M059J (cell line): ENCODE results near the gene TOM1L2. TPM values are rescaled to one million over a fixed set of nuclear protein-coding genes. Genes with fewer than 3 reads are reported as not detected.
A peak's percentile ranks its signal among the peaks of the same experiment; 100 is the strongest.

Experiments used
- DNase-seq: peaks from one replicate; pipeline ENCODE4 v3.0.0-alpha.2; 2012; ENCODE audit warnings: low read depth
- total RNA-seq: library from RNA; depleted of rRNA; stranded (reverse); fragments of >200 nt; shearing (Covaris generic); gene quantifications from 2 replicates; pipeline ENCODE4 v1.2.3, GENCODE V29; 2014

Gene TOM1L2
- total RNA-seq, 1 experiment from 2014 or later = 38.3 TPM

GRCh38 chr17:17994271-17995069 lies 22.3 kb upstream of the TOM1L2 start:
- peak; percentile 17 for DNase-seq

GRCh38 chr17:17993852-17994251 lies 21.7 kb upstream of the TOM1L2 start:
- no peak for DNase-seq

GRCh38 chr17:17993366-17993765 lies 21.2 kb upstream of the TOM1L2 start:
- no peak for DNase-seq

GRCh38 chr17:17990282-17990681 lies 18.1 kb upstream of the TOM1L2 start:
- peak; percentile 96 for DNase-seq

- no peak for DNase-seq
Observed at GRCh38 chr17:17989618-17990017, 17.4 kb upstream of the TOM1L2 start.

- DNase-seq = no peak
Observed at GRCh38 chr17:17989081-17989480, 16.9 kb upstream of the TOM1L2 start.

- no peak for DNase-seq
Observed at GRCh38 chr17:17988427-17988945, 16.3 kb upstream of the TOM1L2 start.

- no peak for DNase-seq
Observed at GRCh38 chr17:17987901-17988300, 15.7 kb upstream of the TOM1L2 start.

GRCh38 chr17:17987187-17987896 lies 15.1 kb upstream of the TOM1L2 start:
- no peak for DNase-seq

GRCh38 chr17:17985555-17985954 lies 13.4 kb upstream of the TOM1L2 start:
- DNase-seq = peak; percentile 25

- no peak for DNase-seq
Observed at GRCh38 chr17:17985153-17985552, 13.0 kb upstream of the TOM1L2 start.

GRCh38 chr17:17983776-17984175 lies 11.6 kb upstream of the TOM1L2 start:
- no peak for DNase-seq

- DNase-seq = no peak
Observed at GRCh38 chr17:17983376-17983775, 11.2 kb upstream of the TOM1L2 start.

- no peak for DNase-seq
Observed at GRCh38 chr17:17982801-17983200, 10.6 kb upstream of the TOM1L2 start.

- DNase-seq = no peak
Observed at GRCh38 chr17:17981330-17981729, 9.1 kb upstream of the TOM1L2 start.

- DNase-seq = no peak
Observed at GRCh38 chr17:17979778-17980177, 7.6 kb upstream of the TOM1L2 start.

- no peak for DNase-seq
Observed at GRCh38 chr17:17978481-17979424, 6.6 kb upstream of the TOM1L2 start.

GRCh38 chr17:17976931-17977570 lies 4.9 kb upstream of the TOM1L2 start:
- no peak for DNase-seq

GRCh38 chr17:17975436-17975835 lies 3.2 kb upstream of the TOM1L2 start:
- DNase-seq = no peak

GRCh38 chr17:17972952-17973254 lies 703 bp upstream of the TOM1L2 start:
- no peak for DNase-seq

- DNase-seq = peak; percentile 51
Observed at GRCh38 chr17:17971431-17972125, 622 bp downstream of the TOM1L2 start.
